Measurements from ENCODE around the gene COMT. TPM values are rescaled to one million over a fixed set of nuclear protein-coding genes. Genes with fewer than 3 reads are reported as not detected.

The COMT gene
- total RNA-seq, 1 experiment from 2014 or later = 108 TPM

DNA sequence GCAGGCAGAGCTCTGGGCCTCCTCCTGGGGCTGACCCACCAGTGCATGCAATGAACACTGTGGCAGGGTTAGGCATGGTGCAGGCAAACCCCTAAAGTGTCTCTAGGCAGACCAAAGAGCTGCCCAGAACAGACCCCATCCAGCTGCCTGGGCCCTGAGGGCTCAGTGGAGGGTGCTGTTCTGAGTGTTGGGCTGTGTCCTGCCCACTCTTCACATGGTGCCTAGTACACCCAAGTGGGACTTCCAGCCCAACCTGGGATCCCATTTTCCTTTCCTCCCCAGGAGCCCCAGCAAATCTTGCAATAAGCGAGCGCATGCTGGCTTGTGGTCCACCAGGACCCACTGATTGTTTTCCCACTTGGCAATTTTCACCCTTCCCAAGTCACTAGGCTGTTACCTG, 48.6 kb downstream of the COMT start:
- TF ChIP-seq SIN3A (IDR thresholded peaks at IDR 0.05; ENCODE audit: borderline replicate concordance, insufficient read depth, low read depth, low read length) = no peak
- TF ChIP-seq TCF7L2 (IDR thresholded peaks at IDR 0.05; ENCODE audit: low read depth, low read length) = no peak
- no peak for TF ChIP-seq CTCF (IDR thresholded peaks at IDR 0.05)
- TF ChIP-seq POLR2AphosphoS5 (IDR thresholded peaks at IDR 0.05; ENCODE audit: low read depth, low read length) = no peak
- TF ChIP-seq REST (IDR thresholded peaks at IDR 0.05; ENCODE audit: insufficient read depth in 1 of 2, low read depth in 2 of 2, low read length in 1 of 2) = no peak
- DNase-seq (ENCODE audit: low read depth, low spot score) (no peak), ATAC-seq (no peak)
- no peaks in the 10 kb centered on the region for H3K4me1 ChIP-seq (ENCODE audit: control insufficient read depth, insufficient read depth, low read length)
- H3K9me3 ChIP-seq (ENCODE audit: control insufficient read depth, insufficient read depth, low read depth, low read length) = no peaks in the 10 kb centered on the region
- CTCF ChIA-PET = no interaction called here
- in situ Hi-C loops (cut with HindIII; ENCODE audit: low pct_unique_long_range_greater_than_20kb, low sequenced_read_pairs) = no loop called here
- no peaks in the 10 kb centered on the region for H3K36me3 ChIP-seq (ENCODE audit: control insufficient read depth, insufficient read depth, low read length)
- POLR2A ChIA-PET = no interaction called here
- intact Hi-C loops (cut with micrococcal nuclease; ENCODE audit: unreplicated experiment) = no loop called here
- no peak overlapping the region for H3K4me3 ChIP-seq (ENCODE audit: low read depth in 2 of 2, low read length in 2 of 2)
- no peak overlapping the region for H3K27ac ChIP-seq (ENCODE audit: low read length)
- no peaks in the 10 kb centered on the region for H3K27me3 ChIP-seq (ENCODE audit: control insufficient read depth, insufficient read depth, low read length)
- BruUV-seq (replicated peaks) = no TSS peak

DNA sequence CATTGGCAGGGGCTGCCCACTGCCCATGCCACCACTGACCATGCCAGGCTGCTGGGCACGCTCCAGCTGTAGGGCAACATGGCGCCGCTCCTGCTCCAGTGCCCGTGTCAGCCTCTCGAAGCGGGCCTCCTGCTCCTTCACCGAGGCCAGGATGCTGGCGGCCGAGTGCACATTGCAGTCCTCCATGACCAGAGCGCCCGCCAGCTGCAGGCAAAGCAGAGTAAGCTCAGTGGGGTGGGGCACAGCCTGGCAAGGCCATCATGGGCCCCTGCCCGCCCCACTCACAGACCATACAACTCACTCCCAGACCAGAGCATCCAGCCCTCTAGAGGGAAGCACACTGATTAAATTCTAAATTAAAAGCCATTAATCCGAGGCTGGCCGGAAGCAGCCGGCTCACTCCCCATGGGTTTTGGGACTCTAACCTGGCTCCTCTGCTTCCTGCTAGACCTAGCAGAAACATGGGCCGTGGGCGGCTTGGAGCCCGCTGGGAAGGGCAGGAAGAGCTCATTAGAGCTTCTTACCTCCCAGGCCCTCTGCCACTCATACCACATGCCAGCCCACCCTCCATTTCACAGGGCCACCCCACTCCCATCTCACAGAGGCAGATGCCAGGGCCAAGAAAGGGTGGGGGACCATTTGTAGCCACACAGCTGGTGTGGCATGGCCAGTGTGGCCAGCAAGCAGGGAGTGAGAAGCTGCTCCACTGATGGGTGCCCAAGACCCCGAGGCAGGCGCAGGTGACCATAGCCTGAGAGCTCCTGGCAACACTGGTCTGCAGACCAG, 49.2 kb downstream of the COMT start:
- ChIA-PET CTCF (no interaction called here), POLR2A (no interaction called here)
- intact Hi-C loops (cut with micrococcal nuclease; ENCODE audit: unreplicated experiment) (no loop called here), in situ Hi-C loops (cut with HindIII; ENCODE audit: low pct_unique_long_range_greater_than_20kb, low sequenced_read_pairs) (no loop called here)
- ATAC-seq (no peak), DNase-seq (ENCODE audit: low read depth, low spot score) (no peak)
- no peaks in the 10 kb centered on the region for H3K9me3 ChIP-seq (ENCODE audit: control insufficient read depth, insufficient read depth, low read depth, low read length)
- no peaks in the 10 kb centered on the region for H3K4me1 ChIP-seq (ENCODE audit: control insufficient read depth, insufficient read depth, low read length)
- no peaks in the 10 kb centered on the region for H3K36me3 ChIP-seq (ENCODE audit: control insufficient read depth, insufficient read depth, low read length)
- H3K4me3 ChIP-seq (ENCODE audit: low read depth in 2 of 2, low read length in 2 of 2) = no peak overlapping the region
- no peak for TF ChIP-seq TCF7L2 (IDR thresholded peaks at IDR 0.05; ENCODE audit: low read depth, low read length)
- TF ChIP-seq CTCF (IDR thresholded peaks at IDR 0.05) = no peak
- no peak for TF ChIP-seq POLR2AphosphoS5 (IDR thresholded peaks at IDR 0.05; ENCODE audit: low read depth, low read length)
- H3K27ac ChIP-seq (ENCODE audit: low read length) = no peak overlapping the region
- no TSS peak for BruUV-seq (replicated peaks)
- H3K27me3 ChIP-seq (ENCODE audit: control insufficient read depth, insufficient read depth, low read length) = no peaks in the 10 kb centered on the region

Data from Panc1 (cell line).